LNCAP (cell line): ENCODE measurements around the gene LIN37.

Source experiments
- TF ChIP-seq, protein P1 (sequence below): fragments of 450-650 bp; IDR thresholded peaks from 2 replicates; pipeline ENCODE4 v1.5.1; 2017; ENCODE audit warnings: mild to moderate bottlenecking

The LIN37 gene

GRCh38 chr19:35748106-35749020, at the start of gene LIN37:
TSS of gene LIN37 (plus strand) at chr19:35748576. CDS start at chr19:35748725, 149 bp downstream.
- TF ChIP-seq, protein P1, sequence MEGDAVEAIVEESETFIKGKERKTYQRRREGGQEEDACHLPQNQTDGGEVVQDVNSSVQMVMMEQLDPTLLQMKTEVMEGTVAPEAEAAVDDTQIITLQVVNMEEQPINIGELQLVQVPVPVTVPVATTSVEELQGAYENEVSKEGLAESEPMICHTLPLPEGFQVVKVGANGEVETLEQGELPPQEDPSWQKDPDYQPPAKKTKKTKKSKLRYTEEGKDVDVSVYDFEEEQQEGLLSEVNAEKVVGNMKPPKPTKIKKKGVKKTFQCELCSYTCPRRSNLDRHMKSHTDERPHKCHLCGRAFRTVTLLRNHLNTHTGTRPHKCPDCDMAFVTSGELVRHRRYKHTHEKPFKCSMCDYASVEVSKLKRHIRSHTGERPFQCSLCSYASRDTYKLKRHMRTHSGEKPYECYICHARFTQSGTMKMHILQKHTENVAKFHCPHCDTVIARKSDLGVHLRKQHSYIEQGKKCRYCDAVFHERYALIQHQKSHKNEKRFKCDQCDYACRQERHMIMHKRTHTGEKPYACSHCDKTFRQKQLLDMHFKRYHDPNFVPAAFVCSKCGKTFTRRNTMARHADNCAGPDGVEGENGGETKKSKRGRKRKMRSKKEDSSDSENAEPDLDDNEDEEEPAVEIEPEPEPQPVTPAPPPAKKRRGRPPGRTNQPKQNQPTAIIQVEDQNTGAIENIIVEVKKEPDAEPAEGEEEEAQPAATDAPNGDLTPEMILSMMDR = no peak

- TF ChIP-seq, protein P1 = no peak
Observed at GRCh38 chr19:35702223-35703012, 46.0 kb upstream of the LIN37 start.

DNA sequence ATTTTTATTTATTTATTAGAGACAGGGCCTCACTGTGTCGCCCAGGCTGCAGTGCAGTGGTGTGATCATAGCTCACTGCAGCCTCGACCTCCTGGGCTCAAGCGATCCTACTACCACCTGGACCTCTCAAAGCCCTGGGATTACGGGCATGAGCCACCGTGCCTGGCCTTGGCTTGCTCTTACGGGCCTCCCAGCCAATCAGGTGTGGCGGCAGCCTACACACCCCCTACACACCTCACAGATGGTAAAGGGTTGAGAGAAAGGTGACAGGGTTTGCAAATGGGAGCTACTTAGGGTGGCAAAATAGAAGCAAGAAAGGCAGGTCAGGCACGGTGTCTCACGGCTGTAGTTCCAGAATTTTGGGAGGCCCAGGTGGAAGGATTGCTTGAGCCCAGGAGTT, 45.0 kb upstream of the LIN37 start:
- TF ChIP-seq, protein P1 = no peak

GRCh38 chr19:35704218-35704617, 44.2 kb upstream of the LIN37 start, which contains the start of gene ZBTB32:
TSS of gene ZBTB32 (plus strand) at chr19:35704558. CDS start at chr19:35714627, 10,069 bp downstream.
- TF ChIP-seq, protein P1 = no peak

- TF ChIP-seq, protein P1 = no peak
Observed at GRCh38 chr19:35708391-35708790, 40.0 kb upstream of the LIN37 start.

DNA sequence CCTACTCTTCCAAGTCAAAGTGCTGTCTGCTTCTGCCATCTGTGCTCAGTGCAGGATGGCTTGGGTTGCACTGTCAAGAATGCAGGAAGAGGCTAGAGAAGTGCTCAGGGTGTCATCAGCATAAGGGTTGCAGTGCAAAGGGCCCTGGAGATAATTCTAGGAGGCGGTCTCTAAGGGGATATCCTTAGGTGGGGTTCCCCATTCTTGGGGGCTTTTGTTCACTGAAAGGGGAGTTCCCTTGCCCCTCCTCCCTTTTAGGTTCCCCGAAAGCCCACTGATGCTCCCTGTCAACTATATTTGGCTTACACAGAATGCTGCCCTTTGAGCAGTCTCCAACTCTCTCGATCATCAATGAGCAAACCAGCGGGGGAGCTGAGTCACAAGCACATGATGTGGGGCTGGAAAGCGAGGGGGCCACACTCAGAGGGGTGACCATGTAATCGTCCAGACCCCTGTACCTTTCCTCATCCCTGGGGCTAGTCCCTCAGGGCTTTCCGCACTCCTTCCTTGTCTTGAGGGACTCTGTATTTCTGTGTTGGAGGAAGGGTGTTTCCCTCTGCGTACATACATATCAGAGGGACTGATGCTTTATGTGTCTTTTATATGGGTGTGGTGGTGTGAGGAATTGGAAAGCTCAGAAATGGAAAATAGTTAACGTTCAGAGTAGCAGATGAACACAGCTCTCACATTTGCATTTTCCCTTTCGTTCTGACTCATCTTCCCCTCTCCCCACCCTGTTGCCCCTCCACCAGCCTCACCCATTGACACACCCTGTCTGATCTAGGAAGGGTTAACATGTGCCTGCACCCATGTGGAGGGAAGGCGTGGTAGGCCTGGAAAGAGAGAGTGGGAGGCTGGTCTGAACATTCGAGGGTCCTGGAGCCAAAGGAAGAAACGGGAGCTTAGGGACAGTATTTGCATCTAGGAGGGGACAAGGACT, 37.3 kb upstream of the LIN37 start:
- TF ChIP-seq, protein P1 = no peak
